ENCODE data around the gene EPS8L1. TPM values are rescaled to one million over a fixed set of nuclear protein-coding genes. Genes with fewer than 3 reads are reported as not detected.

Gene EPS8L1
- total and polyA plus RNA-seq, 12 donors = 0.53 to 7.9 (median 1.3) TPM; not detected in 1

DNA sequence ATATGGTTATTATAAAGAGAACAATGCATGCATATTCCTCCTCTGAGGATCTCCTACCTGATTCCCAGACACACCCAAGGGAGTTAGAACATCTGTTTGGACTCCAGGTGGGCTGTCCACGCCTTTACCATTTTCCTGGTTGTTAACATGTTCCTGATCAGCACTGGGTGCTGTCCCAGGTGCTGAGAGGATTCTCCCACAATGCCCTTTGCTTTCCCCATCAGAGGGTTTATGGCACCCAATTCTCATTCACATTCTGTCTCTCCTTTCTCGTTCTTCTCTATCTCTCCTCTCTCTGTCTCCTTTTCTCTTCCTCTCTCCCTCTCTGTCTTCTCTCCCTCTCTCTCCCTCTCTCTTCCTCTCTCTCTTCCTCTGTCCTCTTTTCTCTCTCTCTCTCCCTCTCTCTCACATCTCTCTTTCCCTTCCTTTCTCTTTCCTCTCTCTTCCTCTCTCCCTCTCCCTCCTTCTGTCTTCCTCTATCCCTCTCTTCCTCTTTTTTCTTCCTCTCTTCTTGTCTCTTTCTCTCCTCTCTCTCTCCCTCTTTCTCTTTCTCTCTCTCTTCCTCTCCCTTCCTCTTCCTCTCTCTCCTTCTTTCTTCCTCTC, 9.5 kb upstream of the EPS8L1 start:
- no peak for DNase-seq
- Histone ChIP-seq H3K27ac (no peak overlapping the region), H3K4me3 (no peak overlapping the region), H3K9me3 (no peaks in the 10 kb centered on the region), H3K36me3 (no peaks in the 10 kb centered on the region), H3K4me1 (peaks cover 0 to 22% (median 14%) of the 10 kb centered on the region in 9 donors), H3K27me3 (peaks cover 0 to 68% (median 22%) of the 10 kb centered on the region in 7 donors)
- WGBS, 2 donors = 19 to 41% methylated on average over 2 of the region's 2 CpGs
- ATAC-seq = no peak
- intact Hi-C loops (cut with DNase I) = loop anchor here in 1 of 10 donors (10.0 kb wide), 1 partner anchor 49 kb away; the partner anchor contains the start of gene PPP1R12C
- TF ChIP-seq, protein P1, sequence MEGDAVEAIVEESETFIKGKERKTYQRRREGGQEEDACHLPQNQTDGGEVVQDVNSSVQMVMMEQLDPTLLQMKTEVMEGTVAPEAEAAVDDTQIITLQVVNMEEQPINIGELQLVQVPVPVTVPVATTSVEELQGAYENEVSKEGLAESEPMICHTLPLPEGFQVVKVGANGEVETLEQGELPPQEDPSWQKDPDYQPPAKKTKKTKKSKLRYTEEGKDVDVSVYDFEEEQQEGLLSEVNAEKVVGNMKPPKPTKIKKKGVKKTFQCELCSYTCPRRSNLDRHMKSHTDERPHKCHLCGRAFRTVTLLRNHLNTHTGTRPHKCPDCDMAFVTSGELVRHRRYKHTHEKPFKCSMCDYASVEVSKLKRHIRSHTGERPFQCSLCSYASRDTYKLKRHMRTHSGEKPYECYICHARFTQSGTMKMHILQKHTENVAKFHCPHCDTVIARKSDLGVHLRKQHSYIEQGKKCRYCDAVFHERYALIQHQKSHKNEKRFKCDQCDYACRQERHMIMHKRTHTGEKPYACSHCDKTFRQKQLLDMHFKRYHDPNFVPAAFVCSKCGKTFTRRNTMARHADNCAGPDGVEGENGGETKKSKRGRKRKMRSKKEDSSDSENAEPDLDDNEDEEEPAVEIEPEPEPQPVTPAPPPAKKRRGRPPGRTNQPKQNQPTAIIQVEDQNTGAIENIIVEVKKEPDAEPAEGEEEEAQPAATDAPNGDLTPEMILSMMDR (IDR thresholded peaks at IDR 0.05) = no peak

DNA sequence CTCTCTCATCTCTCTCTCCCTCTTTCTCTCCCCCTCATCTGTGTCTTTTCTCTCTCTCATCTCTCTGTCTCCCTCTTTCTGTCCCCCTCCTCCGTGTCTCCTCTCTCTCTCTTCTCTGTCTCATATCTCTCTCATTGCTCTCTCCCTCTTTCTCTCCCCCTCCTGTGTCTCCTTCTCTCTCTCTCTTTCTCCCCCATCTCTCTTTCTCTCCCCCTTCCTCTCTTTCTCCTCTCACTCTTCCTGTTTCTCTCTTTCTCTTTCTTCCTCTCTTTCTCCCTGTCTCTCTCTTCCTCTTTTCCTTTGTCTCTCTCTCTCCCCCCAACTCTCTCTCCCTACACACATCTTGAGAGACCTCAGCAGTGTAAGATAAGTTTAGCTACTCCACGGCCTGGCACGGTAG, 7.8 kb upstream of the EPS8L1 start:
- peaks cover 0 to 10% (median 3%) of the 10 kb centered on the region in 9 donors for H3K4me1 ChIP-seq
- no peak overlapping the region for H3K27ac ChIP-seq
- H3K36me3 ChIP-seq = no peaks in the 10 kb centered on the region
- TF ChIP-seq, protein P1 (IDR thresholded peaks at IDR 0.05) = no peak
- ATAC-seq (no peak), DNase-seq (no peak)
- peaks cover 0 to 85% (median 38%) of the 10 kb centered on the region in 7 donors for H3K27me3 ChIP-seq
- peaks cover 0 to 3% (median 0%) of the 10 kb centered on the region in 11 donors for H3K9me3 ChIP-seq
- 28 to 32% methylated on average over 3 of the region's 3 CpGs for WGBS, 2 donors
- no peak overlapping the region for H3K4me3 ChIP-seq
- intact Hi-C loops (cut with DNase I) = loop anchor here in 1 of 10 donors (10.0 kb wide), 1 partner anchor 47 kb away; the partner anchor contains the start of gene PPP1R12C

DNA sequence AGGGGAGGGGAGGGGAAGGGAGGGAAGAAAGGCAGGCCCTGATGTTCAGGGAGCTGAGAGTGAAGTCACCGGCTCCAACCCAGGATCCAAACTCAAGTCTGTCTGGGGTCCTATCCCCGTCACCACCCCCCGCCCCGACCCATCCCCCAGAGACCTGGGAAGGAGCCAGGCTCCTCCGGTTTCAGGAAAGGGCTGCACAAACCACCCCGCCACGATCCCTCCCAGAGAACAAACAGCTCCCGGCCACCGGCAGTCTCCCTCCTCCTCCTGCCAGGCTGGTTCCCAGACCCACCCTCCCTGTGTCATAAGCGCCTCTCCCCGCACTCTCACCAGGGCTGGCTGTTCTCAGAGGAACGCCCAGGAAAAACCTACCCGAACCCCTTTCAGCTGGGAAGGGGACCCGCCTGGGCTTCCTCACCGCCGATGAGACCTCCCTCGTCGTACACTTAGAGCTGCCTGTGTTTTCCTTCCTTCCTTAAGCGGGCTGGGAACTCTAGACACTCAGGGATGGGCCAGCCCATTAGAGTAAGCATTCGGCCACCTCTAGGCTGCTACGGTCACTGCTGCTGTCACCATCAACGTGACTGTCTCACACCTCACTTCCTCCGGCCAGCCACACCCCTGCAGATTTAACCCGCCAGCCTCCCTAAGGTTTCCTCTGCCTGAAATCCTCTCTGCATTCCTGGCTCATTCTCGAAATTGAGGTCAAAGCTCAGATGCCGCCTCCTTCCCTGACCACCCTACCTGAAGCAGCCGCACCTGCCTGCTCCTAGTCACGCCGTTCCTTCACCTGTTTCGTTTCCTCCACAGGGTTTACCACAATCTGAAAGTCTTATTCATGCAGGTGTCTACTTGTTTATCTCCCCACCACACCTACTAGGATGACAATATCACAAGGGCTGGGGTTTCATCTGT, 6.5 kb upstream of the EPS8L1 start:
- Histone ChIP-seq H3K4me1 (peaks cover 0 to 10% (median 3%) of the 10 kb centered on the region in 9 donors), H3K27ac (peak overlapping the region in 4 of 10 donors; percentile 31 to 53 (median 38)), H3K27me3 (peaks cover 0 to 93% (median 39%) of the 10 kb centered on the region in 7 donors), H3K9me3 (peaks cover 0 to 5% (median 0%) of the 10 kb centered on the region in 11 donors), H3K36me3 (no peaks in the 10 kb centered on the region), H3K4me3 (peak overlapping the region in 5 of 10 donors; percentile 9 to 39 (median 36))
- TF ChIP-seq, protein P1 (IDR thresholded peaks at IDR 0.05) = no peak
- peak; percentile 57 to 77 (median 70) for ATAC-seq
- 6 to 8% methylated on average over 26 to 30 of the region's 30 CpGs for WGBS, 2 donors
- peak in 1 of 2 donors; percentile 44 for DNase-seq
- intact Hi-C loops (cut with DNase I) = loop anchor here in 1 of 10 donors (10.0 kb wide), 1 partner anchor 46 kb away; the partner anchor contains the start of gene PPP1R12C

DNA sequence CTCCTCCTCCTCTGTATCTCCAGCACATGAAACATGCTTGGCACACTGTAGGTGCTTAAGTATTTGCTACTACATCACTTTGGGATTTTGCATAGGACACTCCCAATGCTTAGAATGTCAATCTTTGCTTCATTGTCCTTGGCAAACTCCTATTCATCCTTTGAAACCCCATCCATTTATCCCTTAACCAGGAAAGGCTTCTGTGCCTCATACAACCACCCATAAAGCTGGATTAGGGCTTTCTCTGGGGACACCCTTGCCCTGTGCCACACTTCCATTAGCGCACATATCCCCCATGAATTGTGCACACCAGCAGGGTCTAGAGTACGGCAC, 5.8 kb upstream of the EPS8L1 start:
- 96% methylated on average over 2 of the region's 2 CpGs for WGBS, 2 donors
- peaks cover 0 to 86% (median 41%) of the 10 kb centered on the region in 7 donors for H3K27me3 ChIP-seq
- intact Hi-C loops (cut with DNase I) = loop anchor here in 1 of 10 donors (10.0 kb wide), 1 partner anchor 45 kb away; the partner anchor contains the start of gene PPP1R12C

More for the DNA sequence above, 5.8 kb upstream of the EPS8L1 start:
- peaks cover 0 to 5% (median 0%) of the 10 kb centered on the region in 11 donors for H3K9me3 ChIP-seq
- ATAC-seq (no peak), DNase-seq (no peak)
- H3K36me3 ChIP-seq = no peaks in the 10 kb centered on the region
- H3K4me3 ChIP-seq = peak overlapping the region in 1 of 10 donors; percentile 35
- TF ChIP-seq, protein P1 (IDR thresholded peaks at IDR 0.05) = no peak
- peaks cover 0 to 10% (median 3%) of the 10 kb centered on the region in 9 donors for H3K4me1 ChIP-seq
- peak overlapping the region in 3 of 10 donors; percentile 31 to 53 (median 43) for H3K27ac ChIP-seq
